HL-60/S4 treated with retinoic acid at 250 ng/mL for 4 days and 3 days (cell line): ENCODE results near the gene FAM89B.

Experiments
- in situ Hi-C: fragments of 300-500 bp; cut with MboI; formaldehyde crosslinking; loops from 2 replicates; pipeline ENCODE4 v1.7.0; 2022; ENCODE audit warnings: low sequenced_read_pairs

Gene FAM89B

DNA sequence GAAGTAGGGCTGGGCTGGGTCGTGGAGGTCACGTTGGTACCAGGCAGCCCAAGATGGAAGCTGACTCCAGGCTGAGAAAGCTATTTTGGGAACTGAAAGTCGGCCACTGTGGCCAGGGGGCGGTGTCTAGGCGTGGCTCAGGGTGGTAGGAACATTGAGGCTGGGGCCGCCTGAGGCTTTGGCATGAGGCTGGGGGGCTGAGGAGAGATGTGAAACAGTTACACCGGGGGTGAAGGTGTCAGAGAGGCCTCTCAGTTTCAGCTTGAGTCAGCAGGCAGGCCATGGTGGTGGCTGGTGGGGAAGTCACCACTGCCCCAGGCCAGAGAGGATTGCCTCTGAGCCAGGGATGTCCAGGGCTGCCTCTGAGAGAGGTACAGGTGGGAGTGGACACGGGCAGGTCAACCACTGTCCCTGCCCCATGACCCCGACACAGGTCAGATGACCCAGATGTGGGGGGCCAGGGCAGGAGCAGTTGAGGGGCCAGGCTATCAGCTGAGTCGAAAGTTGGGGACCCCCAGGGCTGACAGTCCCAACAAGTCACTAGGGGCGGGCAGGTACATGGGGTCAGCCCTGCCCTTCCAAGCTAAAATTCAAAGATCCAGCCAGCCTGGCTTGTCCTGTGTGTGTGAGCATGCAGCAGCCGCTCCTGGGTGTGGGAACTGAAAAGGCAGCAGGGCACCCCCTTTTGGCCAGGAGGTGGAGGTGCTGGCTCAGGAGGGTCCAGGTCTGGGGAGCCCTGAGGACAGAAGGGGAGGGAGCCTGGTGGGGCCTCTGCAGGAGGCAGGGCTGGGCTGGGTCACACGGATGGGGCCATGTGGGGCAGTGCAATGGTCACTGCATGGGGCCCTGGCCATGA is 16.1 kb downstream of the FAM89B start:
- in situ Hi-C loops: no loop called here

DNA sequence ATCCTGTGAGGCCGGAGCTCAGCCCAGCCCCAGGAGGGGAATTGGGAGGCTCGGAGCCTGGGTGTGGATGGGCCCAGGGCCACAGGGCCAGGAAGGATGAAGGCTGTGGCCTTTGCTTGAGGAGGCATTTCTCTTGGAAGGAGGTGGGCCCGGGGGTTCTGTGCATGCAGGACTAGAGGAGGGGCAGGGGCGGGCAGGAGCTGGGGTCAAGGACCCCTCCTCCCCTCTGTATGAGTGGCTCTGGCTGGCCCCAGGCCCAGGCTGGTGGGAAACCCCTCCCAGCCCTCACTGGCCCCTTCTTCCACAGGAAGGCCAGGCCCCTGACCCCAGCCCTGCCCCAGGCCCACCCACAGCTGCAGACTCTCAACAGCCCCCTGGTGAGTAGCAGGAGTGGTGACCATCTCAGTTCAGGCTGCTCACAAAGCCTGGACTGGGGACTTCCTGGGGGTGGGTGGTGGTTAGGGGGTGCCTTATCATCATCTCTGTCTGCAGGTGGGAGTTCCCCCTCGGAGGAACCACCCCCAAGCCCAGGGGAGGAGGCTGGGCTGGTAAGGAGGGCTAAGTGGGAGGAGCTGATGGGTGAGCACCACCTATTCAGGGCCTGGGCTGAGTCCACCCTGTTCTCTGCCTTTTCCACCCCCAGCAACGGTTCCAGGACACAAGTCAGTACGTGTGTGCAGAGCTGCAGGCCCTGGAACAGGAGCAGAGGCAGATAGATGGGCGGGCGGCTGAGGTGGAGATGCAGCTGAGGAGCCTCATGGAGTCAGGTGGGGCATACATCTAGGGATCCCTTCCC is 17.3 kb downstream of the FAM89B start:
- in situ Hi-C loops: no loop called here

DNA sequence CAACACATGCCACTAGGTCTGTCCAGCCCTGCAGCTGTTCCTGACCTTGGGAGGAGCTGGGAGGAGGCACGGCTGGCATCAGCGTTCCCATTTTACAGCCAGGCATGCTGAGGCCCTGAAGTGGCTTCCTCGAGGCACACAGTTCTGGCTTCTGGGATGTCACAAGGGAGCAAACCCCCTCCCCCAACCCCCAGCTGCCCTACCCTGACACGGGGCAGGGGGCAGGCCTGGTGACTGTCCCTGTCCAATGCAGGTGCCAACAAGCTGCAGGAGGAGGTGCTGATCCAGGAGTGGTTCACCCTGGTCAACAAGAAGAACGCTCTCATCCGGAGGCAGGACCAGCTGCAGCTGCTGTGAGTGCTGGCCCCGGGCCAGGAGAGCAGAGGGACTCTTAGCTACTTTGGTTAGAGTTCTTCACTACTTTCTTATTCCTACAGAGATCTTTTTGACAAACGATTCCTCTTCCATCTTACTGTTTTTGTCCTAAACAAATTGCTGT is 18.0 kb downstream of the FAM89B start:
- in situ Hi-C loops: no loop called here

DNA sequence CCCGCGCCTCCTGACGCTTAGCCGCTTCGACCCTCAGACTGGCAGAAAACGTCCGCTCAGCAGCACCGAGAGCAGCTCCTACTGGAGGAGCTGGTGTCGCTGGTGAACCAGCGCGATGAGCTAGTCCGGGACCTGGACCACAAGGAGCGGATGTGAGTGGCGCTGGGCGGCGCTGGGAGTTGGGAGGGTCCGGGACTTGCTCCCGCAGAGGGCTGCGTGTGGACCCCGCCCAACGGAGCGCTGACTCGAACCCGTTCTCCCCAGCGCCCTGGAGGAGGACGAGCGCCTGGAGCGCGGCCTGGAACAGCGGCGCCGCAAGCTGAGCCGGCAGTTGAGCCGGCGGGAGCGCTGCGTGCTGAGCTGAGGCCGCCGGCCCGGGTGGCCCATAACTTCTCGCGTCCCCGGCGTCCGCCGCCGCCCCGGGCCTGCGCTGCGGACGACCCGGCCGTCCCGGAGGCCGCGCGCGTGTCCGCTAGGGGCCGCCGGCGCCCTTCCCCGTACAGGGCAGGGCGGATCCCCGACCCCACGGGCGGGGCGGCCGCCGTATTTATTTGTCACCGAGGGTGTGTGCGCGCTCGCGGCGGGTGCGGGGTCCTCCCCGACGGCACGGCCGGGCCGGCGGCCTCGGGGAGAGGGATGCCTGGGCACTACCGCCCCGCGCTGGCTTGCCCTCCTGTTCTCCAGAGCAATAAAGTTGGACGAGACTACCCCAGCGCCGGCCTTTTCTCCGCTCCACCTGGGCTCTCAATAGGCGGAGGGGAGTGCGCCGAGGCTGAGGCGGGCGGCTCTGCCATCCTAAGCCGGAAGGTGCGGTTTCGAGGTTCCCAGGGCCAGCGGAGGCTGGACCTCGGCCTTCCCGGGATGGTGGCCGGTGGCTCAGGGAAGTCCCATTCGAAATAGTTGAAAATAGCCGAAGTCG is 19.9 kb downstream of the FAM89B start:
- in situ Hi-C loops: no loop called here

DNA sequence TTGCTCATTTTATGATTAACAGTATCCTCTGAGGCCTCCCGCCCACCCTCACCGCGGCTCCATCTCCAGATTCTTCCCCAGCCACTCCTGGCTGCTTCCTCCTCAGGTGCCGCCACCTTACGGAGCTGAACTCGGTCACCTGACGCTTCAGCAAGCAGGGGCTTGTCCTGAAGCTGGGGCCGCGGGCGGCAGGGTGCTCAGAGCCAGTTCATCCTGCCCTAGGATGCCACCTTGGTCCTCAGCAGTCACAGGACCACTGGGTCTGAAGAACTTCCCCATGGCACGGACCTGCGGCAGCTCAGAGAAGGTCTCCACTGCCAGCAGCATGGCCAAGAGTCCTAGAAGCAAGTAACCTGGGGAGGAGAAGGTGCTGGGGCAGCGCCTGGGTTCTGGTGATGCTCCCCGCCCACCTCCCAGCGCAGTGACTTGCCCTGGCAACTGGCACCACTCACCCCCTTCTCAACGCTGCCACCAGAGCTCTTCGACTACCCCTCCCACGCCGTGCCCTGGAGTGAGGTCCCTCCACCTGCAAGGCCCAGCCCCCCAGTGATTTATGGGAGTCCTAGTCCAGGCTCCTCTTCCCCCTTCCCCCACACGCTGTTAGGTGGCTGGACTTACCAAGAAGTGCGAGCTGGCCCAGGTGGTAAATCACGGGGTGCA is 20.6 kb downstream of the FAM89B start:
- in situ Hi-C loops: no loop called here

DNA sequence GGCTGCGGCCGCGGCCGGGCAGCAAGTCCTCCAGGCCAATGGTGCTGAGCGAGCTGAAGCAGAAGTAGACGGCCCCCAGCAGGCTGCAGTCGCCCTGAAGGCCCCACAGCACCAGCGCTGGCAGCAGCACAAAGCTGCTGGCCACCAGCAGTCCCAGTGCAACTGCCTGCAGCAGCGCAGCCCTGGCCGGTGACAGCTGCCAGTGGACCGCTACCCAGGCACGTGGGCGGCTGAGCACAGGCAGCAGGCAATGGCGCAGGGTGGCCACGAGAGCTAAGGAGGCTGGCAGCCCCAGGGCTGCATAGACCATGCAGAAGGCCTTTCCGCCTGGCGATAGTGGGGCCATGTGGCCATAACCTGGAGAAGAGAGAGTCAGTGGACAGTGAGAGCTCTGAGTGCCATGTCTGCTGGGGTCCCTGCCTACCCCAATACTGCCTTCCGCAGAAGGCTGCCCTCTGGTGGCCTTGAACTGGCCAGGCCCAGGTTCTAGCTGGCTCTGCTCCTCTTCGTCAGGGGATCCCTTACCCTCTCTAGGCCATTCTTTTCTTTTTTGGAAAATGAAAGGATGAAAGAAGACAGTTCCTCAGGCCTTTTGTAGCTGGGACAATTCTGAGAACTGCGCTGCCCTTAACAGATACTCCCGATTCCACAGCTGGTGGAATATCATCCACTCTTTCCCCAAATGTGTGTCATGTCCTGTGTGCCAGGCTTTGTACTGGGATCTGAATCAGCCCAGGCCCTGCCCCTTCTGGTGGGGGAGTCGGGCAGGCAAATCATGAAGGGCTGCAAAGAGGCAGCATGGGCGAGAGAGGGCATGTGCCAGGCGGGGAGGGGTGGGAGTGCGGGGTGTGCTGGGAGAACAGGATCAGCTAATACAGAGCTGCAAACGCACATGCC is 21.4 kb downstream of the FAM89B start:
- in situ Hi-C loops: no loop called here

DNA sequence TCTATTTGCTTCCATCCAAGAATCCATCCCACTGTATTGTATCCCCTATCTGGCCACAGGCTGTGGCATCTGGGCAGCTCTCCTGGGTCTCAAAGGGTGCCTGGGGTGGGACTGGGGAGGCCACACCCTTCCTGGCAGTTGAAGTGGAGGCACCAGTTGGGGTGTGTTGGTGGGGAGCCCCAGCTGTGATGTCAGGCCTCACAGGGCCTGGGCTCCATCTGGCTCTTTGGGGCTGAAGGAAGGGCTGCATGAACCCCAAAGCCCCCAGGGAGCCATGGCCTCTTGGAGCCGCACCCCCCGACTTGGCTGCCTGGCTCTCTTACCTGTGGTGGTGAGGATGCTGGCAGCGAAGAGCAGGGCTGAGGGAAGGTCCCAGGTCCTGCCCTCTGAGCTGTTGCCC is 22.8 kb downstream of the FAM89B start:
- in situ Hi-C loops: no loop called here

DNA sequence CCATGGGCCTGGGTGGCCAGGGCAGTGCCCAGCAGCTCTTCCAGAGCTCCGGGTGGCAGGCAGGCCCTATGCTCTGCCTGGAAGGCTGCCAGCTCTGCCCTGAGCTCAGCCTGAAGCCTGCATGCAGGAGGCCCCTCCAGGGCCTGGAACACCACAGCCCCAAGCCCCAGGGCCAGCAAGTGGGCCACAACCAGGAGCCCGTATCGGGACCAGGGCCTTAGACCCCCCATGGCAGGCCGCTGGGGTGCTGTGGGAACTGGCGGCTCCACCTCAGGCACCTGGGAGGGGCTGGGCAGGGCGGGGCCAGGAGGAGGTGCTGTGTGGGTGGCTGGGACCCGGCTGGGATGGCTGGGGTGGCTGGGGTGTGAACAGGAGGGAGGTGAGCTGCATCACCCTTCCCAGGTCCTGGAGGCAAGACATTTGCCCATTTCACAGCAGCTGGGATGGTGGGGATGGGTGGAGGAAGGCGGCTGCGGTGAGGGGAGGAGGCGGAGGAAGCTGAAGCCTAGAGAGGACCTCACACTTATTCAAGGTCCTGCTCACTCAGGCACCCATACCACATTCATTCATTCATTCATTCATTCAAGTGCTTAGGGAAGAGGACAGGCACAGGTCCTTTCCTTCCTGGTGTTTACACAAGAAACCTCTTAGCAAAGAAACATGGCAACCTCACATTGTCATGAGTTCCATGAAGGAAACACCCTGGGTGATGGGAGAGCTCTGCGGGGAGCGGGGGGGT is 23.4 kb downstream of the FAM89B start, which contains the start of gene KCNK7:
TSS of gene KCNK7 (minus strand) at position 258 of the 739 bp plus-strand sequence. CDS start at position 230, 28 bp downstream.
- in situ Hi-C loops: no loop called here

DNA sequence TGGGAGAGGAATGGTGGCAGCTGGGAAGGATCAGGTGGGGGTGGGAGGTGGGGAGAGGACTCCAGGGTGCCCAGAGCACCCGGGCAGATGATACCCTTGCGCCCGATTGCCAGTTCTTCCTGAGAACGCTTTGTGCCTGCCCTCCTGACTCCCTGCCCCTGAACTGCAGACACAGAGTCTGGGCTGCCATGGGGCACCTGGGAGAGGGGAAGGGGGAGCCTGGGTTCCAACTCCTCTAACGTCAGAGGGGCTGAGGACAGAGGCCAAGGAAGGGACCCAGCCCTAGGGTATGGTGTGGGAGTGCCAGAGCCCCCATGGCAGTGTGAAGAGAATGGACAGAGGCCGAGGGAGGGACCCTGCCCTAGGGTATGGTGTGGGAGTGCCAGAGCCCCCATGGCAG is 24.2 kb downstream of the FAM89B start:
- in situ Hi-C loops: no loop called here

DNA sequence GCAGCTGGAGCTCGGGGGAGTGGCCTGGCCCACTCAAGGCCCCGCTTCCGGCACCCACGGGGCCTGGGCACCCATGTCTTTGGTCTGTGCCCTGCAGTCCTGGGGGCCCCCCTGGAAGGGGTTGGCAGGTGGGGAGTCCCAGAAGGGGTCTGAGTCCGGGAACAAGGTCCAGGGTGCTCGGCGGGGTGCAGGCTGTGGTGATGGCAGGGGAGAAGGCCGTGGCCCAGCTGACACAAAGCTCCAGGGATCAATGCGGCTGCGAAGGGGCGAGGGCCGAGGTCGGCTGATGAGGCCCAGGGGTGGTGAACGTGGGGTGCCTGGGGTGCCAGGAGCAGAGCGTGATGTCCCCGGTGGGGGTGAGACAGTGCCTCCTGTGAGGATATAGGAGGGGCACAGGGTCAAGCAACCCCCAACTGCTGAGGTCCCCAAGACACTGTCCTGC is 25.9 kb downstream of the FAM89B start:
- in situ Hi-C loops: no loop called here

DNA sequence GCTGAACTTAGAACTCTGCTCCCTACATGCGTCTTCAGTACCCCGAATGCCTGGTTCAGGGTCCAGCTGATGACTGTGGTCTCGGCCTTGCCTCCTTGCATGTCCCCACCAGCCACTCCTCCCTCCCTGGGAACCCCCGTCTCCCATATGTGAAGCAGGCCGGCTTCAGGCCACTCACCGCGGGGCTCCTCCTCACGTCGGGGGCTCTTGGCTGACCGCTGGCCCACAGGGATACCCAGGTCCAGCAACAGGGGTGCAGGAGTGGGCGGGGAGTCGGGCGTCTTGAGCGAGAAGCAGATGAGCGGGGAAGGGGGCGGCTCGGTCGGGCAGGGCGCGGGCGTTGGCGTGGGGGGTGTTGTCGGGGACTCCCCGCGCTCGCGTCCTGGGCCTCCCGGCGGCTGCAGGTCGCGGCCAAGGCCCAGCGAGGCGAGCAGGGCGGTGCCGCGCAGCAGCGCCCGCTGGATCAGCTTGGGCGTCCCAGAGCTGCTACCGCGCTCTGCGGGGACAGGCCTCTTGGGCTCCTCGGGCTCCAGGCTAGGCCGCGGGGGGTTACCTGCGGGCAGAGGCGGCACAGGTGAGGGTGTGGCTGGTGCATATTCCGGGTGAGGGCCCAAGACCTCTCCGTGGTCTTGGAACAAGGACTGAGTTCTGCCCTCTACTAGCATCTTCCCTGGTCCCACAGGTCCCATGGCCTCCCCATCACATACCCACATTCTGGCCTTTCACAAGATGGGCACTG is 27.0 kb downstream of the FAM89B start:
- in situ Hi-C loops: no loop called here

DNA sequence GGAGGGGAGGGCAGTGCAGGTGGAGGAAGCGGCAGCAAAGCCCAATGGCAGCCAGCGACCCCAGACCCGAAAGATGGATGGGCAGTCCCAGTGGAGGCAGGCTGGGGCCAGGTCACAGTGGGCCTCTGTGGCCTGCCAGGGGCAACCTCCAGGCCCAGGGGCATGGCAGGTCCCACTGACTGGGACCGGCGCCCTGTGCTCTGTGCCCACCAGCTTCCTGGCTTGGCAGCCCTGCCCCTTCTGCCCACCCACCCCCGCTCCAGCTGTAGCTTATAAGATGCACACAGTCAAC is 27.6 kb downstream of the FAM89B start:
- in situ Hi-C loops: no loop called here

DNA sequence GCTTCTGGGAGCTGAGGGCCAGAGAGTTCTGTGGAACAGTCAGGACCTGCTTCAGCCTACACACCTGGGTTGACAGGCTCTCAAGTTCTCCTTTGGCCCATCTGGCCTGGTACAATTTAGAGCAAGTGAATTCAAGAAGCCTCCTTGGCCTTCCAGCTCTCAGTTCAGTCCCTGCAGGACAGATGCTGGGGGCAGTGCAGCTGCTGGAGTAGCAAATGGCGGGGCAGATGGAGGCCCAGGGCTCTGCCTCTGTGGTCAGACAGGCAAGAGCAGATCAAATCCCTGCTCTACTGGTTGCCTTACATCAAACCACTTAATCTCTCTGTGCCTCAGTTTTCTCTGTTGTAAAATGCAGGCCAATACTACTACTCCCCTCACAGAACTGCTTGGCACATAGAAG is 31.9 kb downstream of the FAM89B start:
- in situ Hi-C loops: no loop called here

DNA sequence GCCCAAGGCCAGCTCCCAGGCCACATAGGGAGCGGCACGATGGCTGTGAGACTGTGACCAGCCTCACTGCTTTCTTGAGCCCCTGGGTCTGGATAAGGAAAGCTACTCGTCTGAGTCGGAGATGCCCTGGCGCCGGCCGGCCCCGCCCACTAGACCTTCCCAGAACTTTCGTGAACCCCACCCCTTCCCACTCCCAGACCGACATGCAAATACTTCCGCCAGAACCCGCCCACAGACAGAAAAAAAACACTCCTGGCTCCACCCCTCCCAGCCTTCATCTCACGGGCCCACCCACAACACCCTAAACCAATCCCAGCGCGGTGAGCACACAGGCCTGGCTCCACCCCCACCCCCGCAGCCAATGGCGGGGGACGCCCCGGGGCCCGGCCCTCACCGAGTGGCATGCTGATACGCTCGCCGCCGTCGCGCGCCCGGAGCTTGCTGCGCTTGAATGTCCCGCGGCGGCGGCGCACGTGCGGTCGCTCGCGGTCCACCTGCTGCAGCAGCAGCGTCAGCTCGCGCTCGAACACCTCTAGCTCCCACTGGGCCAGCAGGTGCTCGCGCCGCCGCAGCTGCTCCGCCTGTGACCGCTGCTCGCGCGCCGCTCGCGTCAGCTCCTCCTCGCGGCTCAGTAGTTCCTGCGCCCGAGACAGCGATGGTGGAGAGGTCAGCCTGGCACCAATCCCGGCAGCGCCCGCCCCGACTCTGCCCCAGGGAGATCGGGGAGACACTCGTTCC is 34.7 kb downstream of the FAM89B start:
- in situ Hi-C loops: no loop called here

DNA sequence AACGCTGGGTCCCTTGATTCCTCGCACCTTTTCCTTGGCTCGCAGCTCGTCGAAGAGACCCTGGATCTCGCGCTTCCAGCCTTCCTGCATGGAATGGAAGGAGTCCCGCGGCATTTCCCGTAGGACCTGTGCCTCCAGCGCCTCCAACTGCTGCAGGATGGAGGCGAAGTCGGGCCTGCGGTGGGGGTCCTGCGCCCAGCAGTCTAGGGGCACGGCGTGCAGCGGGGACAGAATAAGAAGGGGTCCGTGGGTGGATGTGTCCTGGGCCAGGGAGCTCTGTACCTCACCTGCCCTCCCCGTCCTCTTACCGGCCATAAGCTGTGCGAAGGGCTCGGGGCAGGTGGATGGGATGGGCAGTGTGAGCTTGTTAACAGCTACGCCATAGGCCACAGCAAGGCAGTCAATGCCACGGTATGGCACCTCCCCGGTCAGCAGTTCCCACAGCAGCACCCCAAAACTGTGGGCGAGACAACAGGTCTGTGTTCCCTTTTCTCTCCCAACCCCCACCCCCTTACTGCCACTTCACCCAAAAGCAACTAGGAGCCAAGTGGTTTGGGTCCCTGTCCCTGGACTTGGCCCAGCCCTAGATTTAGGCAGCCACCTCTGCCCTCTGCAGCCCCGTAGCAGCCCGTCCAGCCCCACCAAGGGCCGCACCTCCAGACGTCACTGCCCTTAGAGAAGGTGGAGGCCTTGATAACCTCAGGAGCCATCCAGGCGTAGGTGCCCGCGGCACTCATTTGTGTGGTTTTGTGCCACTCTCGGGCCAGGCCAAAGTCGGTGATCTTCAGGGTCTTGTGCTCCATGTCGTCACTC is 35.5 kb downstream of the FAM89B start:
- in situ Hi-C loops: no loop called here

DNA sequence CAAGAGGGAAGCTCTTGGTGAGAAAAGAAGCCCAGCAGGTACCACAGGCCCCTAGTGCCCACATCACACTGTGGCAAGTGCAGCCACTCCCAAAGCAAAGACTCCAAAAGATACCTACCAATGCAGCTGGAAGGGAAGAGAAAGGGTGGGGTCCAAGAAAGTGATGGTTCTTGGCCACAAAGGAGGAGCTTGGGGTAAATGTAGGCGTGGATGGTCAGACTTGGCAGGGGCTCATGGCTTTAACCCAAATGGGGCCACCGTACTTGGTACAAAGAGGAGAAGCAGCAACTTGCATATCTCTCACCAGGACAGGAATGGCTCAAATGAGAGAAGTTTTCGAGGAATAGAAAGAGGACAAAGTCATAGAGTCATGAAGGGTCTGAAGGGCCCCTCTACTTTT is 36.9 kb downstream of the FAM89B start:
- in situ Hi-C loops: no loop called here

DNA sequence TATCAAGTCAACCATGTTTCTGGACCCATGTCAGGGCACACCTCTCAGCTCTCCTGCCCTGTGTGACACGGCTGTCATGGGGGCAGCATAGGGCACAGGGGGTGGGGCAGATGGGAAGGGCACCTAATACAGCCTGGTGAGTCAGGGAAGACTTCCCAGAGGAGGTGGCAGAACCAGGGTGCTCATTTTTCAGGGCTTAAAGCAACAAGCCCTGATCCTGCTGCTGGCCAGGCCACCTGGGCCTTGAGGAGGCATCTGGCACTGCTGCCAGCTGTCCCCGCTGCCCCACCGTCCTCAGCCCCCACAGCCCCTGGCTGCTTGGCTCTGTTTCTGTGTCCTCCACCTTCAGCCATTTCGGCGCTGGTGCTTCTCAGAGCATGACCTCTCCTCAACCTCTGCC is 37.3 kb downstream of the FAM89B start:
- in situ Hi-C loops: no loop called here
